ENCODE measurements around the gene SMCO1. TPM values are rescaled to one million over a fixed set of nuclear protein-coding genes. Genes with fewer than 3 reads are reported as not detected.
"Not testable (repeated sequence)": the region's sequence is repeated elsewhere in the genome, so short reads cannot be mapped to it uniquely, and the experiment has no call there.

SMCO1 gene
- total RNA-seq, 1 donor from 2014 or later: not detected

GRCh38 chr3:196523841-196524240, 8.7 kb upstream of the SMCO1 start:
- DNase-seq (ENCODE audit: low spot score) (no peak), ATAC-seq (no peak)

GRCh38 chr3:196521291-196521690, 6.1 kb upstream of the SMCO1 start:
- ATAC-seq; DNase-seq (ENCODE audit: low spot score): not testable (repeated sequence)

GRCh38 chr3:196519718-196520082, 4.6 kb upstream of the SMCO1 start:
- DNase-seq (ENCODE audit: low spot score) (no peak), ATAC-seq (peak; percentile 22)

DNA sequence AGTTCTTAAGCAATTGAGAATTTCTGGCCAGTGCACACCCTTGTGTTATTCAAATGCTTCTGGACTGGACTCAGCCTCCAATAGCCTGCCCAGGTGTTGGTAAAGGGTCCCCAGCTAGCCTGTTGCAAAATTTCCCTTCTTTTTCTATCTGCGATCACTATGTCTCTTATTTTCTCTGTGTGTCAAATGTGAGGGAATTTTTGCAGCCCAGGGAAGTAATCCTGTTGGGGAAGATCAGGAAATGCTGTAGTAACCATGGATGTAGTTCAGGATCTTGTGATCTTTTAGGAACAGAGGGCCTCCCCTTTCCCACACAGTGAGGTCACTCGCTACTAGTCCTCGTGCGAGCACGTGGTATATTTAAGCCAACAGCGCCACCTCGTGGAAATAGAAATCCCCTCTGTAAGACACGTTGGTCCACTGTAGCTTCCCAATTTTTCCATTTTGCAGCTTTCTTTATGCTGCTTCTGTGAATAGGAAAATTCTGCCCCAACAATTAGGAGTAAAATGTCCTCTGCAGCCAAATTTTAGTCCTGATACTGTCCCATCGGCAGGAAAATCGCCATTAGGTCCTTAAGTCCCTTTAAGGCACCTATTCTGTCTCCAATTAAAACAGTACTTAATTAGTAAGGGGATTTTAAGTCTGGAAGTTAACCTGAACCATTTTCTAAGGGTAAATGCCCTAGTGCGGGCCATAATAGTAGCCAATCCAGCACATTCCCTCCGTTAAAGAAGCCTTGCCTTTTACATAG, 4.0 kb upstream of the SMCO1 start:
- DNase-seq (ENCODE audit: low spot score): peak; percentile 57
- peak; percentile 89 for ATAC-seq

GRCh38 chr3:196517919-196518318, 2.8 kb upstream of the SMCO1 start:
- no peak for ATAC-seq
- DNase-seq (ENCODE audit: low spot score): no peak

GRCh38 chr3:196517162-196517800, 2.1 kb upstream of the SMCO1 start:
- no peak for ATAC-seq

GRCh38 chr3:196514350-196514716, 813 bp downstream of the SMCO1 start:
- DNase-seq (ENCODE audit: low spot score) (no peak), ATAC-seq (no peak)

More at GRCh38 chr3:196517162-196517800, 2.1 kb upstream of the SMCO1 start:
- DNase-seq (ENCODE audit: low spot score): no peak

DNA sequence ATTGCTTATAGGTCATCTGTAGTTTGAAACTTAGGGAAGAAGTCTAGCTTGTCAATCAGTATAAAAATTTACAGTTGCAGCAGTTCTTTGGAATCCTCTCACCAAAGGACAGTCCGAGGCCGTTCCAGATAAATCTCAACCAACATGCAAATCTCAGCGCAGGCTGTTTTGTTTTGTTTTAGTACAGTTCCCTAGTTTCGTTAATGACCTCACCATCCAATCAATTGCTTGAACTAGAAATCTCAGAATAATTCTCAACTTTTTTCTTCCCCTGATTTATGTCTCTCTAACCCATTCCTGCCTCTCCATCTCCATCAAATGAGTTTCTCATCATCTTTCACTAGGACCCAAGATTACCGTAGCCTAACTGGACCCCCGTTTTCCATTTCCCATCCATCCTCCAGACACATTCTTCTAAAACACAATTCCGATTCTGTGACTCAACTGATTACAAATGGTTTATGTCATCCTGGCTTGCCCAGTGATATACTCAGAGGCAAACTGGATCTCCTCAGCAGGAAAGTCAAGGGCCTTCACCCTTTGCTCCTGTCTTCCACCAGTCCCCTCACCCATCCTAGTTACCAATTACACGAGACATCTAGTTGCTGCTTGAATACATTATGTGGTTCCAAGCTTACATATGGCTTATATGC, 1.3 kb downstream of the SMCO1 start:
- DNase-seq (ENCODE audit: low spot score) (no peak), ATAC-seq (no peak)

- not testable (repeated sequence) for ATAC-seq; DNase-seq (ENCODE audit: low spot score)
Observed at GRCh38 chr3:196511646-196512425, 3.3 kb downstream of the SMCO1 start.

DNA sequence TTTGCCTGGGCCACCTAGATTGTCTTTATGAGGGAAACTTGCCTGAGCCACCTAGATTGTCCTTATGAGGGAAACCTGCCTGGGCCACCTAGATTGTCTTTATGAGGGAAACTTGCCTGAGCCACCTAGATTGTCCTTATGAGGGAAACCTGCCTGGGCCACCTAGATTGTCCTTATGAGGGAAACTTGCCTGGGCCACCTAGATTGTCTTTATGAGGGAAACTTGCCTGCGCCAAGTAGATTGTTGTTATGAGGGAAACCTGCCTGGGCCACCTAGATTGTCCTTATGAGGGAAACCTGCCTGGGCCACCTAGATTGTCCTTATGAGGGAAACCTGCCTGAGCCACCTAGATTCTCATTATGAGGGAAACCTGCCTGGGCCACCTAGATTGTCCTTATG, 4.0 kb downstream of the SMCO1 start:
- not testable (repeated sequence) for DNase-seq (ENCODE audit: low spot score)

GRCh38 chr3:196506687-196507086, 8.5 kb downstream of the SMCO1 start:
- no peak for ATAC-seq
- no peak for DNase-seq (ENCODE audit: low spot score)

More for the DNA sequence above, 4.0 kb downstream of the SMCO1 start:
- ATAC-seq: not testable (repeated sequence)

- DNase-seq (ENCODE audit: low spot score) (no peak), ATAC-seq (no peak)
Observed at GRCh38 chr3:196504556-196504955, 10.6 kb downstream of the SMCO1 start.

- not testable (repeated sequence) for DNase-seq (ENCODE audit: low spot score); ATAC-seq
Observed at GRCh38 chr3:196504077-196504398, 11.1 kb downstream of the SMCO1 start.

- peak; percentile 88 for ATAC-seq
Observed at GRCh38 chr3:196503196-196504076, 11.7 kb downstream of the SMCO1 start, which contains the start of gene RNF168. Gene RNF168 (minus strand): TSS chr3:196503768. CDS start chr3:196503173, 595 bp downstream.

GRCh38 chr3:196502775-196503195, 12.4 kb downstream of the SMCO1 start:
- peak; percentile 53 for DNase-seq (ENCODE audit: low spot score)
- peak; percentile 41 for ATAC-seq

More at GRCh38 chr3:196503196-196504076, 11.7 kb downstream of the SMCO1 start, which contains the start of gene RNF168:
- peak; percentile 97 for DNase-seq (ENCODE audit: low spot score)

DNA sequence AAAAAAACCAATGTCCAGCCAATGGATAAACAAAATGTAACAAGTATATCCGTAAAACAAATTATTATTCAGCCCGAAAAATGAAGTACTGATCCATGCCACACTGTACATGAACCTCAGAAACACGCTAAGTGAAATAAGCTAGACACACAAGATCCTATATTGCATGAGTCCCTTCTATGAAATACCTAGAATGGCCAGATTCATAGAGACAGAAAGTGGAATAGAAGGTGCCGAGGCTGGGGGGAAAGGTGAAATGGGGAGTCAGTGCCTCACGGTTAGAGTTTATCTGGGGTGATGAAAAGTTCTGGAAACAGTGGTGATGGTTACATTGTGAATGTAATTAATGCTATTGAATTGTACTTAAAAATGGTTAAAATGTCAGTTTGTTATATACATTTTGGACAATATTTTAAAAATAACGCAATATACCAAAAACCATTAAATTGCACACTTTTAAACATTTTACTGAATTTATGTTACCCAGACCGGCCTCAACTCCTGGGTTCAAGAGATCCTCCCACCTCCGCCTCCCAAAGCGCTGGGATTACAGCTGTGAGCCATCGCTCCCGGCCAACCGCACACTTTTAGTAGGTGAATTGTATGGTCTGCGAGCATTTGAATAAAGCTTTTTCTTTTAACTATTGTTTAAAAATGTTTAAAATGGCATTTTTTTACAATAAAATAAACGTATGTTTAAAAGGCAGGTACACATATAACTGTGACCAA, 13.7 kb downstream of the SMCO1 start:
- no peak for ATAC-seq
- DNase-seq (ENCODE audit: low spot score): no peak

GRCh38 chr3:196499807-196500524, 15.2 kb downstream of the SMCO1 start:
- ATAC-seq (no peak), DNase-seq (ENCODE audit: low spot score) (no peak)

- DNase-seq (ENCODE audit: low spot score) (no peak), ATAC-seq (no peak)
Observed at GRCh38 chr3:196499061-196499460, 16.1 kb downstream of the SMCO1 start.

DNA sequence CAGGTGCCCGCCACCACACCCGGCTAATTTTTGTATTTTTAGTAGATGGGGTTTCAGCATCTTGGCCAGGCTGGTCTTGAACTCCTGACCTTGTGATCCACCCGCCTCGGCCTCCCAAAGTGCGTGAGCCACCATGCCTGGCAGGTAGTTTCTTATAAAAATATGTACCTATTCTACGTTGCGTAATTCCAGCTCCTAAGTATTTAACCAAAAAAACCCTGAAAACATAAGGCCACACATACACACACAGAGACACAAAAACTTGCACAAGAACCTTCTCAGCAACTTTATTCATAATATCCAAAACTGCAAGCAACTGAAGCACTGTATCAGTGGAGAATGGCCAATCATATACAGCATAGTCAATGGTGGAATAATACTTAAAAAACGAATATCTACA, 16.8 kb downstream of the SMCO1 start:
- DNase-seq (ENCODE audit: low spot score) (no peak), ATAC-seq (no peak)
